HepG2 (cell line): ENCODE measurements around the gene SPACDR. TPM values are rescaled to one million over a fixed set of nuclear protein-coding genes. Genes with fewer than 3 reads are reported as not detected.

Experiments used
- ATF7 ChIP-seq, 2 experiments: fragments of 450-650 bp in 1 of 2; sonication (generic) in 1 of 2; formaldehyde crosslinking in 1 of 2; IDR thresholded peaks; 2 replicates each; pipeline versions ENCODE4 v1.4.0 to v1.6.1; 2016 to 2020; ENCODE audit warnings: antibody characterized with exemption in 1 of 2, mild to moderate bottlenecking in 1 of 2, missing genetic modification reagents in 1 of 2
- CBX5 ChIP-seq: sonication (generic); formaldehyde crosslinking; IDR thresholded peaks from 2 replicates; pipeline ENCODE4 v1.4.0; 2020; ENCODE audit warnings: missing genetic modification reagents, borderline replicate concordance
- DNMT3B ChIP-seq: conservative IDR thresholded peaks from 2 replicates; pipeline ENCODE4 v1.6.1; 2016; ENCODE audit warnings: missing biosample characterization, control low read depth
- ETV6 ChIP-seq: sonication (generic); formaldehyde crosslinking; conservative IDR thresholded peaks from 2 replicates; pipeline ENCODE4 v1.4.0; 2020; ENCODE audit warnings: missing genetic modification reagents
- GPN1 ChIP-seq: sonication (generic); formaldehyde crosslinking; IDR thresholded peaks from 2 replicates; pipeline ENCODE4 v1.5.1; 2020; ENCODE audit warnings: missing genetic modification reagents, borderline replicate concordance
- IKZF4 ChIP-seq: sonication (generic); formaldehyde crosslinking; IDR thresholded peaks from 2 replicates; pipeline ENCODE4 v1.5.1; 2020; ENCODE audit warnings: borderline replicate concordance, mild to moderate bottlenecking, low read depth, missing genetic modification reagents; ENCODE audit errors: not compliant biosample characterization
- PHF20 ChIP-seq: sonication (generic); formaldehyde crosslinking; IDR thresholded peaks from 2 replicates; pipeline ENCODE4 v1.5.0; 2020; ENCODE audit warnings: mild to moderate bottlenecking, missing genetic modification reagents
- SOX5 ChIP-seq: IDR thresholded peaks from 2 replicates; pipeline ENCODE4 v1.6.1; 2016; ENCODE audit warnings: borderline replicate concordance
- SP2 ChIP-seq: sonication (generic); formaldehyde crosslinking; IDR thresholded peaks from 2 replicates; pipeline ENCODE4 v1.5.1; 2020; ENCODE audit warnings: mild to moderate bottlenecking, missing genetic modification reagents
- STAT6 ChIP-seq: sonication (generic); formaldehyde crosslinking; IDR thresholded peaks from 2 replicates; pipeline ENCODE4 v1.4.0; 2020; ENCODE audit warnings: missing genetic modification reagents, mild to moderate bottlenecking, borderline replicate concordance
- ZNF143 ChIP-seq: sonication (generic); formaldehyde crosslinking; IDR thresholded peaks from 2 replicates; pipeline ENCODE4 v1.4.0; 2020; ENCODE audit warnings: missing genetic modification reagents
- ZNF317 ChIP-seq: sonication (generic); formaldehyde crosslinking; IDR thresholded peaks from 2 replicates; pipeline ENCODE4 v1.5.0; 2020; ENCODE audit warnings: mild to moderate bottlenecking, missing genetic modification reagents
- ZNF367 ChIP-seq: sonication (generic); formaldehyde crosslinking; IDR thresholded peaks from 2 replicates; pipeline ENCODE4 v1.4.0; 2020; ENCODE audit warnings: missing genetic modification reagents, borderline replicate concordance
- ZNF431 ChIP-seq: sonication (generic); formaldehyde crosslinking; IDR thresholded peaks from 2 replicates; pipeline ENCODE4 v1.9.0; 2022; ENCODE audit warnings: missing genetic modification reagents, low read depth, mild to moderate bottlenecking, borderline replicate concordance
- ZNF563 ChIP-seq: sonication (generic); formaldehyde crosslinking; IDR thresholded peaks from 2 replicates; pipeline ENCODE4 v1.8.0; 2022; ENCODE audit warnings: mild to moderate bottlenecking, moderate library complexity, missing genetic modification reagents
- ZNF576 ChIP-seq: sonication (generic); formaldehyde crosslinking; IDR thresholded peaks from 2 replicates; pipeline ENCODE4 v1.4.0; 2020; ENCODE audit warnings: mild to moderate bottlenecking, missing genetic modification reagents
- ZNF737 ChIP-seq: sonication (generic); formaldehyde crosslinking; IDR thresholded peaks from 2 replicates; pipeline ENCODE4 v1.5.0; 2020; ENCODE audit warnings: missing genetic modification reagents, mild to moderate bottlenecking, borderline replicate concordance
- ZNF740 ChIP-seq: sonication (generic); formaldehyde crosslinking; IDR thresholded peaks from 2 replicates; pipeline ENCODE4 v1.4.0; 2020; ENCODE audit warnings: missing genetic modification reagents
- polyA plus RNA-seq, 8 experiments: library from polyadenylated mRNA; depleted of rRNA in 3 of 8; stranded (reverse) in 7 of 8; unstranded in 1 of 8; fragments of >200 nt; fragmentation: Illumina TruSeq in 4 of 8; extraction: Trizol in 4 of 8; gene quantifications; 2 replicates each; pipeline versions ENCODE4 v1.2.1 to v1.2.3, GENCODE V29; 2011 to 2016; ENCODE audit warnings: low read depth in 4 of 8, missing spikeins in 1 of 8, mixed read lengths in 1 of 8; ENCODE audit not compliant: insufficient read depth in 1 of 8
- total RNA-seq, 5 experiments: library from RNA; depleted of rRNA; stranded (reverse); fragments of >200 nt; fragmentation: Illumina TruSeq; extraction: Trizol; gene quantifications; 2 replicates each; pipeline ENCODE4 v1.2.3, GENCODE V29; 2016; ENCODE audit warnings: low read depth in 1 of 5
- TF ChIP-seq, protein P1 (sequence below), 2 experiments: sonication (generic) in 1 of 2; formaldehyde crosslinking in 1 of 2; IDR thresholded peaks; 2 replicates each; pipeline versions ENCODE4 v1.6.1 to v1.9.0; 2014 to 2022; ENCODE audit warnings: antibody characterized with exemption in 1 of 2, borderline replicate concordance in 1 of 2, inconsistent platforms in 1 of 2, low read depth in 1 of 2, missing genetic modification reagents in 1 of 2

The SPACDR gene
- total and polyA plus RNA-seq, 2 of the 13 experiments (the other 11 are each of a cell fraction or from before 2014, with no cell fraction given), result 0.41 TPM; not detected in 1

- TF ChIP-seq STAT6 (CRISPR knock-in tag) (0 out of 2 replicates have a peak, but pooled peaks have one; percentile 37), IKZF4 (CRISPR knock-in tag) (no peak), ZNF563 (CRISPR knock-in tag) (no peak; the same call in 1 of the 2 replicates), DNMT3B (CRISPR knock-in tag) (no peak), ZNF576 (CRISPR knock-in tag) (no peak), ZNF737 (CRISPR knock-in tag) (no peak), ZNF317 (CRISPR knock-in tag) (0 out of 2 replicates have a peak, but pooled peaks have one; percentile 35), PHF20 (CRISPR knock-in tag) (no peak), GPN1 (CRISPR knock-in tag) (no peak), SP2 (peak; percentile 42; the same call in 1 of the 2 replicates), ZNF367 (no peak), SOX5 (no peak), ETV6 (peak; percentile 93; the same call in 1 of the 2 replicates), ZNF143 (no peak), ZNF740 (0 out of 2 replicates have a peak, but pooled peaks have one; percentile 16), ATF7 (IDR thresholded peaks at IDR 0.05) (no peak), ATF7 (CRISPR knock-in tag; IDR thresholded peaks at IDR 0.05) (no peak), ZNF431 (CRISPR knock-in tag) (no peak), CBX5 (CRISPR knock-in tag) (no peak)
- TF ChIP-seq, protein P1, sequence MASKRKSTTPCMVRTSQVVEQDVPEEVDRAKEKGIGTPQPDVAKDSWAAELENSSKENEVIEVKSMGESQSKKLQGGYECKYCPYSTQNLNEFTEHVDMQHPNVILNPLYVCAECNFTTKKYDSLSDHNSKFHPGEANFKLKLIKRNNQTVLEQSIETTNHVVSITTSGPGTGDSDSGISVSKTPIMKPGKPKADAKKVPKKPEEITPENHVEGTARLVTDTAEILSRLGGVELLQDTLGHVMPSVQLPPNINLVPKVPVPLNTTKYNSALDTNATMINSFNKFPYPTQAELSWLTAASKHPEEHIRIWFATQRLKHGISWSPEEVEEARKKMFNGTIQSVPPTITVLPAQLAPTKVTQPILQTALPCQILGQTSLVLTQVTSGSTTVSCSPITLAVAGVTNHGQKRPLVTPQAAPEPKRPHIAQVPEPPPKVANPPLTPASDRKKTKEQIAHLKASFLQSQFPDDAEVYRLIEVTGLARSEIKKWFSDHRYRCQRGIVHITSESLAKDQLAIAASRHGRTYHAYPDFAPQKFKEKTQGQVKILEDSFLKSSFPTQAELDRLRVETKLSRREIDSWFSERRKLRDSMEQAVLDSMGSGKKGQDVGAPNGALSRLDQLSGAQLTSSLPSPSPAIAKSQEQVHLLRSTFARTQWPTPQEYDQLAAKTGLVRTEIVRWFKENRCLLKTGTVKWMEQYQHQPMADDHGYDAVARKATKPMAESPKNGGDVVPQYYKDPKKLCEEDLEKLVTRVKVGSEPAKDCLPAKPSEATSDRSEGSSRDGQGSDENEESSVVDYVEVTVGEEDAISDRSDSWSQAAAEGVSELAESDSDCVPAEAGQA (IDR thresholded peaks at IDR 0.05; ENCODE audit: low read depth), result no peak
- TF ChIP-seq, protein P1 (CRISPR knock-in tag; IDR thresholded peaks at IDR 0.05; ENCODE audit: borderline replicate concordance), result peak; percentile 48; the same call in 1 of the 2 replicates
Measured at GRCh38 chr7:100429637-100430492, 34.2 kb downstream of the SPACDR start, which contains the start of gene MEPCE (continued).
